Stimulated activated naive CD8-positive, alpha-beta T cell treated with anti-CD3 and anti-CD28 coated beads, Interleukin-15, amount 100 ng/mL, for 72 hours (primary cell): ENCODE measurements around the gene ATP9B.

ENCODE experiments used
- ATAC-seq: fragments of 150-1000 bp; cut with Tn5 transposase; 2 replicates; pipeline ENCODE4 v1.10.0; 2021; ENCODE audit warnings: mild to moderate bottlenecking, moderate library complexity
- DNase-seq, 2 donors: peaks; one replicate each; pipeline ENCODE4 v3.0.0; 2021 to 2022
- H3K27ac Mint-ChIP-seq, 2 donors: one replicate each; pipeline ENCODE4 v1.8.0; 2022; ENCODE audit warnings: mild to moderate bottlenecking in 2 of 2, mixed read lengths in 2 of 2, moderate library complexity in 2 of 2
- H3K27me3 Mint-ChIP-seq: one replicate; pipeline ENCODE4 v1.8.0; 2022; ENCODE audit warnings: mixed read lengths
- H3K4me1 Mint-ChIP-seq: one replicate; pipeline ENCODE4 v1.8.0; 2022; ENCODE audit warnings: mild to moderate bottlenecking, mixed read lengths
- H3K4me3 Mint-ChIP-seq, 2 donors: one replicate each; pipeline ENCODE4 v1.8.0; 2022; ENCODE audit warnings: mild to moderate bottlenecking in 2 of 2, mixed read lengths in 2 of 2, moderate library complexity in 1 of 2
- H3K9me3 Mint-ChIP-seq, 2 donors: one replicate each; pipeline ENCODE4 v1.8.0; 2022; ENCODE audit warnings: mixed read lengths in 2 of 2

The ATP9B gene

GRCh38 chr18:79218605-79219190 lies 149.5 kb downstream of the ATP9B start:
- Mint-ChIP-seq H3K27ac (no peak overlapping the region), H3K4me1 (no peaks in the 10 kb centered on the region), H3K27me3 (no peaks in the 10 kb centered on the region), H3K9me3 (no peaks in the 10 kb centered on the region), H3K4me3 (no peak overlapping the region)
- DNase-seq (no peak), ATAC-seq (no peak)

GRCh38 chr18:79221136-79221535 lies 151.9 kb downstream of the ATP9B start:
- H3K9me3 Mint-ChIP-seq, result no peaks in the 10 kb centered on the region
- no peak overlapping the region for H3K4me3 Mint-ChIP-seq
- H3K27ac Mint-ChIP-seq, result peak overlapping the region in 1 of 2 donors; percentile 90

GRCh38 chr18:79222790-79223189 lies 153.6 kb downstream of the ATP9B start:
- peak overlapping the region in 1 of 2 donors; percentile 68 for H3K27ac Mint-ChIP-seq

More at GRCh38 chr18:79221136-79221535, 151.9 kb downstream of the ATP9B start:
- no peak for DNase-seq
- H3K27me3 Mint-ChIP-seq, result no peaks in the 10 kb centered on the region
- H3K4me1 Mint-ChIP-seq, result no peaks in the 10 kb centered on the region
- ATAC-seq, result no peak

GRCh38 chr18:79223431-79223830 lies 154.2 kb downstream of the ATP9B start:
- no peak overlapping the region for H3K4me3 Mint-ChIP-seq
- no peak overlapping the region for H3K27ac Mint-ChIP-seq
- DNase-seq (no peak), ATAC-seq (no peak)
- no peaks in the 10 kb centered on the region for H3K27me3 Mint-ChIP-seq
- H3K9me3 Mint-ChIP-seq, result no peaks in the 10 kb centered on the region
- no peaks in the 10 kb centered on the region for H3K4me1 Mint-ChIP-seq

More at GRCh38 chr18:79222790-79223189, 153.6 kb downstream of the ATP9B start:
- H3K27me3 Mint-ChIP-seq, result no peaks in the 10 kb centered on the region
- ATAC-seq, result no peak
- no peaks in the 10 kb centered on the region for H3K9me3 Mint-ChIP-seq
- no peak overlapping the region for H3K4me3 Mint-ChIP-seq
- H3K4me1 Mint-ChIP-seq, result no peaks in the 10 kb centered on the region
- no peak for DNase-seq

GRCh38 chr18:79224381-79224780 lies 155.2 kb downstream of the ATP9B start:
- Mint-ChIP-seq H3K4me1 (no peaks in the 10 kb centered on the region), H3K27me3 (no peaks in the 10 kb centered on the region), H3K4me3 (no peak overlapping the region), H3K9me3 (no peaks in the 10 kb centered on the region), H3K27ac (no peak overlapping the region)
- no peak for ATAC-seq
- DNase-seq, result no peak

- Mint-ChIP-seq H3K4me3 (no peak overlapping the region), H3K4me1 (no peaks in the 10 kb centered on the region), H3K27me3 (no peaks in the 10 kb centered on the region), H3K9me3 (peaks cover 0 to 7% of the 10 kb centered on the region in 2 donors), H3K27ac (peak overlapping the region in 1 of 2 donors; percentile 59)
- DNase-seq (no peak), ATAC-seq (no peak)
Measured at GRCh38 chr18:79227621-79228020, 158.4 kb downstream of the ATP9B start.

GRCh38 chr18:79229431-79229830 lies 160.2 kb downstream of the ATP9B start:
- no peaks in the 10 kb centered on the region for H3K4me1 Mint-ChIP-seq
- H3K27ac Mint-ChIP-seq, result no peak overlapping the region
- DNase-seq, result no peak
- no peak for ATAC-seq
- H3K27me3 Mint-ChIP-seq, result no peaks in the 10 kb centered on the region
- H3K4me3 Mint-ChIP-seq, result no peak overlapping the region
- peaks cover 0 to 7% of the 10 kb centered on the region in 2 donors for H3K9me3 Mint-ChIP-seq

GRCh38 chr18:79234438-79234837 lies 165.2 kb downstream of the ATP9B start:
- no peak for ATAC-seq
- no peak overlapping the region for H3K4me3 Mint-ChIP-seq
- no peak overlapping the region for H3K27ac Mint-ChIP-seq
- no peak for DNase-seq
- no peaks in the 10 kb centered on the region for H3K4me1 Mint-ChIP-seq
- H3K9me3 Mint-ChIP-seq, result peaks cover 0 to 7% of the 10 kb centered on the region in 2 donors
- no peaks in the 10 kb centered on the region for H3K27me3 Mint-ChIP-seq

GRCh38 chr18:79239631-79240030 lies 170.4 kb downstream of the ATP9B start:
- no peaks in the 10 kb centered on the region for H3K27me3 Mint-ChIP-seq
- ATAC-seq, result no peak

GRCh38 chr18:79241755-79242154 lies 172.6 kb downstream of the ATP9B start:
- peaks cover 6% of the 10 kb centered on the region for H3K4me1 Mint-ChIP-seq

More at GRCh38 chr18:79239631-79240030, 170.4 kb downstream of the ATP9B start:
- Mint-ChIP-seq H3K27ac (no peak overlapping the region), H3K4me3 (no peak overlapping the region), H3K4me1 (no peaks in the 10 kb centered on the region), H3K9me3 (no peaks in the 10 kb centered on the region)
- DNase-seq, result no peak

GRCh38 chr18:79242246-79242645 lies 173.1 kb downstream of the ATP9B start:
- ATAC-seq, result no peak

More at GRCh38 chr18:79241755-79242154, 172.6 kb downstream of the ATP9B start:
- ATAC-seq (no peak), DNase-seq (no peak)
- no peak overlapping the region for H3K4me3 Mint-ChIP-seq
- H3K27me3 Mint-ChIP-seq, result no peaks in the 10 kb centered on the region
- H3K9me3 Mint-ChIP-seq, result no peaks in the 10 kb centered on the region
- H3K27ac Mint-ChIP-seq, result no peak overlapping the region

GRCh38 chr18:79245517-79246001 lies 176.4 kb downstream of the ATP9B start:
- Mint-ChIP-seq H3K9me3 (no peaks in the 10 kb centered on the region), H3K4me1 (peaks cover 23% of the 10 kb centered on the region), H3K4me3 (no peak overlapping the region), H3K27me3 (no peaks in the 10 kb centered on the region), H3K27ac (no peak overlapping the region)
- no peak for DNase-seq
- no peak for ATAC-seq

More at GRCh38 chr18:79242246-79242645, 173.1 kb downstream of the ATP9B start:
- Mint-ChIP-seq H3K4me3 (no peak overlapping the region), H3K4me1 (peaks cover 8% of the 10 kb centered on the region), H3K27me3 (no peaks in the 10 kb centered on the region), H3K27ac (no peak overlapping the region), H3K9me3 (no peaks in the 10 kb centered on the region)
- DNase-seq, result no peak

GRCh38 chr18:79246309-79247108 lies 177.3 kb downstream of the ATP9B start:
- Mint-ChIP-seq H3K27ac (no peak overlapping the region), H3K27me3 (no peaks in the 10 kb centered on the region), H3K9me3 (no peaks in the 10 kb centered on the region), H3K4me3 (peak overlapping the region; percentile 7 to 39), H3K4me1 (peaks cover 29% of the 10 kb centered on the region)
- DNase-seq (peak; percentile 65 to 70), ATAC-seq (peak; percentile 100)

- Mint-ChIP-seq H3K9me3 (no peaks in the 10 kb centered on the region), H3K27ac (peak overlapping the region in 1 of 2 donors; percentile 25), H3K27me3 (no peaks in the 10 kb centered on the region), H3K4me3 (no peak overlapping the region), H3K4me1 (peaks cover 29% of the 10 kb centered on the region)
- DNase-seq (no peak), ATAC-seq (no peak)
Measured at GRCh38 chr18:79248495-79249060, 179.4 kb downstream of the ATP9B start.

GRCh38 chr18:79250301-79250981 lies 181.2 kb downstream of the ATP9B start:
- no peak for ATAC-seq
- Mint-ChIP-seq H3K27me3 (no peaks in the 10 kb centered on the region), H3K4me3 (no peak overlapping the region), H3K4me1 (peaks cover 29% of the 10 kb centered on the region), H3K9me3 (no peaks in the 10 kb centered on the region), H3K27ac (no peak overlapping the region)
- no peak for DNase-seq
